IMR-90 (cell line): ENCODE results near the gene ATP13A5. TPM values are rescaled to one million over a fixed set of nuclear protein-coding genes. Genes with fewer than 3 reads are reported as not detected.

Source experiments
- ATAC-seq: fragments of 200-7000 bp; cut with Tn5 transposase; 2 replicates; pipeline ENCODE4 v1.9.1; 2020; ENCODE audit warnings: low read depth, mild to moderate bottlenecking, moderate library complexity
- BruUV-seq: library from RNA; stranded (reverse); fragments of 400-500 nt; replicated peaks from 2 replicates; lab custom pipeline; 2021; lab: Mats Ljungman, UMichigan
- CTCF ChIA-PET: fragments of 300-600 bp; formaldehyde crosslinking; extraction: SDS; loops from one replicate; lab custom pipeline; 2021; ENCODE audit warnings: antibody characterized with exemption; lab: Yijun Ruan, JAX
- POLR2A ChIA-PET: fragments of 300-600 bp; sonication (Branson Sonifier 250); formaldehyde crosslinking; loops from one replicate; lab custom pipeline; 2022; ENCODE audit warnings: antibody characterized with exemption; ENCODE audit not compliant: unreplicated experiment; lab: Charles Lee
- DNase-seq: peaks from one replicate; pipeline ENCODE4 v3.0.0; 2013
- H2AFZ ChIP-seq: replicated peaks from 2 replicates; pipeline ENCODE3; 2013; ENCODE audit warnings: low read length, mild to moderate bottlenecking; ENCODE audit not compliant: poor library complexity
- H2AK5ac ChIP-seq: 2 replicates; pipeline ENCODE4 v1.6.1; 2013; ENCODE audit warnings: low read depth, low read length, inconsistent platforms
- H2AK9ac ChIP-seq: replicated peaks from 2 replicates; pipeline ENCODE3; 2013; ENCODE audit warnings: mild to moderate bottlenecking, low read depth, low read length, moderate library complexity; ENCODE audit not compliant: poor library complexity
- H2BK120ac ChIP-seq: 2 replicates; pipeline ENCODE4 v1.6.1; 2013; ENCODE audit warnings: low read depth, low read length, inconsistent platforms
- H2BK15ac ChIP-seq: 3 replicates; pipeline ENCODE4 v1.6.1; 2013; ENCODE audit warnings: low read depth, low read length, inconsistent platforms
- H2BK20ac ChIP-seq: 2 replicates; pipeline ENCODE4 v1.6.1; 2013; ENCODE audit warnings: low read depth, mild to moderate bottlenecking, inconsistent platforms, low read length, moderate library complexity
- H2BK5ac ChIP-seq: 2 replicates; pipeline ENCODE4 v1.6.1; 2013; ENCODE audit warnings: mild to moderate bottlenecking, low read depth, low read length, inconsistent platforms; ENCODE audit not compliant: poor library complexity, severe bottlenecking
- H3K14ac ChIP-seq: replicated peaks from 2 replicates; pipeline ENCODE4 v1.6.1; 2013; ENCODE audit warnings: low read depth, low read length, inconsistent platforms
- H3K18ac ChIP-seq: 2 replicates; pipeline ENCODE4 v1.6.1; 2013; ENCODE audit warnings: low read depth, low read length, control low read depth
- H3K23ac ChIP-seq: 2 replicates; pipeline ENCODE4 v1.6.1; 2013; ENCODE audit warnings: low read depth, low read length, inconsistent platforms
- H3K27ac ChIP-seq: 2 replicates; pipeline ENCODE4 v1.5.1; 2013; ENCODE audit warnings: mild to moderate bottlenecking, control low read depth, low read length; ENCODE audit not compliant: insufficient read depth
- H3K27me3 ChIP-seq: 2 replicates; pipeline ENCODE4 v1.6.1; 2013; ENCODE audit warnings: low read length; ENCODE audit not compliant: control insufficient read depth, insufficient read depth
- H3K36me3 ChIP-seq: 2 replicates; pipeline ENCODE4 v1.6.1; 2013; ENCODE audit warnings: low read length, mixed read lengths; ENCODE audit not compliant: control insufficient read depth, insufficient read depth
- H3K4ac ChIP-seq: 2 replicates; pipeline ENCODE4 v1.6.1; 2013; ENCODE audit warnings: low read depth, low read length, inconsistent platforms
- H3K4me1 ChIP-seq: 2 replicates; pipeline ENCODE4 v1.6.1; 2013; ENCODE audit warnings: low read length, mixed read lengths; ENCODE audit not compliant: control insufficient read depth, insufficient read depth
- H3K4me2 ChIP-seq: 2 replicates; pipeline ENCODE4 v1.6.1; 2013; ENCODE audit warnings: low read depth, mild to moderate bottlenecking, control low read depth, low read length, moderate library complexity
- H3K4me3 ChIP-seq: 2 replicates; pipeline ENCODE4 v1.5.1; 2013; ENCODE audit warnings: low read depth, mild to moderate bottlenecking, control low read depth, low read length, moderate library complexity; ENCODE audit not compliant: insufficient read depth
- H3K56ac ChIP-seq: 2 replicates; pipeline ENCODE4 v1.6.1; 2013; ENCODE audit warnings: low read length, inconsistent platforms; ENCODE audit not compliant: insufficient read depth; ENCODE audit errors: extremely low read depth
- H3K79me1 ChIP-seq, 2 experiments: 2 replicates each; pipeline ENCODE4 v1.6.1; 2013; ENCODE audit warnings: low read length in 2 of 2, inconsistent platforms in 1 of 2, low read depth in 1 of 2
- H3K9ac ChIP-seq: 2 replicates; pipeline ENCODE4 v1.6.1; 2013; ENCODE audit warnings: low read depth, low read length, control low read depth
- H3K9me1 ChIP-seq: 2 replicates; pipeline ENCODE4 v1.6.1; 2013; ENCODE audit warnings: low read length, inconsistent platforms; ENCODE audit not compliant: insufficient read depth
- H3K9me3 ChIP-seq: 2 replicates; pipeline ENCODE4 v1.6.1; 2013; ENCODE audit warnings: low read length; ENCODE audit not compliant: control insufficient read depth, insufficient read depth
- H4K20me1 ChIP-seq: 2 replicates; pipeline ENCODE4 v1.6.1; 2013; ENCODE audit warnings: low read length, inconsistent platforms; ENCODE audit not compliant: insufficient read depth
- H4K5ac ChIP-seq: 2 replicates; pipeline ENCODE4 v1.6.1; 2013; ENCODE audit warnings: mild to moderate bottlenecking, low read depth, low read length, control low read depth
- H4K8ac ChIP-seq, 2 experiments: 2 replicates each; pipeline ENCODE4 v1.6.1; 2013; ENCODE audit warnings: low read depth in 2 of 2, low read length in 2 of 2, control low read depth in 1 of 2, inconsistent platforms in 1 of 2
- H4K91ac ChIP-seq: 2 replicates; pipeline ENCODE4 v1.6.1; 2013; ENCODE audit warnings: low read depth, low read length, inconsistent platforms; ENCODE audit not compliant: insufficient read depth
- BHLHE40 ChIP-seq: fragments of 150-350 bp; IDR thresholded peaks from 2 replicates; pipeline ENCODE4 v1.6.1; 2016; ENCODE audit warnings: mild to moderate bottlenecking, low read depth, low read length
- CEBPB ChIP-seq: IDR thresholded peaks from 2 replicates; pipeline ENCODE4 v1.6.1; 2012; ENCODE audit warnings: low read depth, low read length, improper control_type of control experiment
- CHD1 ChIP-seq: IDR thresholded peaks from 2 replicates; pipeline ENCODE4 v1.6.1; 2012; ENCODE audit warnings: low read depth, low read length, improper control_type of control experiment
- ELK1 ChIP-seq: fragments of 150-350 bp; IDR thresholded peaks from 2 replicates; pipeline ENCODE4 v1.6.1; 2016; ENCODE audit warnings: low read depth, mild to moderate bottlenecking, low read length, moderate library complexity, borderline replicate concordance
- FOS ChIP-seq: fragments of 150-350 bp; IDR thresholded peaks from 2 replicates; pipeline ENCODE4 v1.6.1; 2016; ENCODE audit warnings: low read depth, low read length
- MAFK ChIP-seq: IDR thresholded peaks from 2 replicates; pipeline ENCODE4 v1.6.1; 2012; ENCODE audit warnings: low read depth, low read length, improper control_type of control experiment
- MXI1 ChIP-seq: IDR thresholded peaks from 2 replicates; pipeline ENCODE4 v1.6.1; 2012; ENCODE audit warnings: low read depth, mild to moderate bottlenecking, low read length, moderate library complexity, borderline replicate concordance
- NFE2L2 ChIP-seq: fragments of 150-350 bp; IDR thresholded peaks from 2 replicates; pipeline ENCODE4 v1.6.1; 2016; ENCODE audit warnings: low read depth, mild to moderate bottlenecking, low read length
- POLR2A ChIP-seq: IDR thresholded peaks from 2 replicates; pipeline ENCODE4 v1.6.1; 2012; ENCODE audit warnings: mild to moderate bottlenecking, low read depth, low read length
- RAD21 ChIP-seq: IDR thresholded peaks from 2 replicates; pipeline ENCODE4 v1.6.1; 2012; ENCODE audit warnings: low read length, improper control_type of control experiment
- RCOR1 ChIP-seq: IDR thresholded peaks from 2 replicates; pipeline ENCODE4 v1.6.1; 2012; ENCODE audit warnings: mild to moderate bottlenecking, low read length, improper control_type of control experiment; ENCODE audit not compliant: insufficient replicate concordance
- RFX5 ChIP-seq: IDR thresholded peaks from 2 replicates; pipeline ENCODE4 v1.8.0; 2012; ENCODE audit warnings: low read depth, mild to moderate bottlenecking, low read length, moderate library complexity
- SMC3 ChIP-seq: fragments of 150-350 bp; IDR thresholded peaks from 2 replicates; pipeline ENCODE4 v1.6.1; 2016; ENCODE audit warnings: low read depth, mild to moderate bottlenecking, antibody characterized with exemption, low read length, moderate library complexity
- WGBS, 2 experiments: methylation state at CpG; one replicate each; pipeline versions ENCODE4 v1.1.5 to v1.1.7; 2013; ENCODE audit warnings: missing lambda C conversion rate in 2 of 2; ENCODE audit not compliant: insufficient read length in 1 of 2; ENCODE audit errors: extremely low coverage in 2 of 2; 5-methylcytosine and 5-hydroxymethylcytosine counted together
- dilution Hi-C: fragments of 300-500 bp; cut with HindIII; formaldehyde crosslinking; loops from one replicate; pipeline ENCODE4 v1.14.3; 2018; ENCODE audit warnings: low sequenced_read_pairs; ENCODE audit not compliant: unreplicated experiment
- in situ Hi-C: fragments of 300-500 bp; cut with MboI; formaldehyde crosslinking; loops from 3 replicates; pipeline ENCODE4 v1.14.3; 2019; ENCODE audit warnings: low sequenced_read_pairs, inconsistent platforms, mixed read lengths
- intact Hi-C: fragments of 100-400 bp; cut with micrococcal nuclease; formaldehyde crosslinking; loops from 2 replicates; pipeline ENCODE4 v1.10.0; 2022
- polyA plus RNA-seq, 3 experiments: library from polyadenylated mRNA; depleted of rRNA; stranded (reverse); fragments of >200 nt; gene quantifications; 2 replicates each; pipeline ENCODE4 v1.2.3, GENCODE V29; 2012; ENCODE audit warnings: low replicate concordance in 1 of 3
- total RNA-seq: library from RNA; depleted of rRNA; stranded (reverse); fragments of >200 nt; gene quantifications from 2 replicates; pipeline ENCODE4 v1.2.3, GENCODE V29; 2012

The ATP13A5 gene
- total and polyA plus RNA-seq, 2 of the 4 experiments (the other 2 are of a cell fraction), result not detected

DNA sequence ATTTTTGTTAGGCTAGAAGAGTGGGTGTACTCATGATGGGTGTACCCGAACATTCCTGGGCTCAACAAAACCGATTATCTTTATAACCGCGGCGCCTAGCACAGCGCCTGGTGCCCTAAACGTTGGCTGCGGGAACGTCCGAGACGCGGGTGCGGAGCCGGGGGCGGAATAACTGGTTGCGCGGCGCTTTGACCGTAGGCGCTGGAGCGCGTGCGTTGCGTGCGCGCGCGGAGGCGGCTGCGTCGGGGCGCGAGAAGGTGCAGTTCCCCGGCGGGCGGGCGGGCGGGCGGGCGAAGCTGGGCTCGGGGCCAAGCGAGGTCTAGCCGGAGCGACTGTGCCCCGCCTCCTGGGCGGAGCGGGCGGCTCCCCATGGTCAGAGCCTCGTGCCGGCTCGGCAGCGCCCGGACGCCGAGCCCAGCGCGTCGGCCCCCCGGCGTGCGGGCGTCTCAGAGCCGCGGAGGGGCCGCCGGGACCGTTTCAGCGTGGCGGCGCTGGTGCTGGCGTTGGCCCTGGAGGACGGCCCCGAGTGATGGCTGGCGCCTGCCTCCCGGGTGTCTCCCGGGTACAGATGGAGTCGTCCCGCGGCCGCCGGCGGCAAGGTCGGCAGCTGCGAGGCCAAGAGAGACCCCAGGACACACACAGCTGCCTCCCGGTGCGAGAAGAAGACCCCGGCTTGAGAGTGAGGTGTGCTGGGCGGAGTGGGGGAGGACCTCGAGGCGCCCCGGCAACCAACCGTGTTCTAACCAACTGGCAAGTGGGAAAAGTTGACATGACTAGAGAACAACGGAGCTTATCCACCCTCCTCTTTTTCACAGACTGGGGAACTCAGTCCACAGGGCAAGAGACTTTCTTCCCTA lies 137.5 kb downstream of the ATP13A5 start, which contains the start of gene PLAAT1 (continued):
- no peak for TF ChIP-seq NFE2L2

- no peak overlapping the region for H4K91ac ChIP-seq
- WGBS, 2 experiments, result no CpG with 5 or more reads among the region's 9 CpGs
- intact Hi-C loops (loop anchor here (5.0 kb wide), 1 partner anchor 428 kb away; no protein-coding TSS in a partner anchor), in situ Hi-C loops (no loop called here), dilution Hi-C loops (no loop called here)
- no peak overlapping the region for H2BK120ac ChIP-seq
- H3K9ac ChIP-seq, result no peak overlapping the region
- H3K4ac ChIP-seq, result no peak overlapping the region
- no peak overlapping the region for H4K8ac ChIP-seq
- H3K9me3 ChIP-seq, result no peaks in the 10 kb centered on the region
- H3K4me3 ChIP-seq, result peak overlapping the region; percentile 45
- peak overlapping the region; percentile 29 for H3K4me2 ChIP-seq
- CTCF ChIA-PET, result no interaction called here
- H3K27me3 ChIP-seq, result no peaks in the 10 kb centered on the region
- BruUV-seq, result no TSS peak
- H4K20me1 ChIP-seq, result no peaks in the 10 kb centered on the region
- no peaks in the 10 kb centered on the region for H3K79me1 ChIP-seq
- H4K5ac ChIP-seq, result no peak overlapping the region
- no peak overlapping the region for H2BK20ac ChIP-seq
- no peak overlapping the region for H2BK5ac ChIP-seq
- peak overlapping the region; percentile 83 for H2AFZ ChIP-seq
- ATAC-seq (no peak), DNase-seq (no peak)
- TF ChIP-seq FOS (no peak), MAFK (no peak), BHLHE40 (no peak), RAD21 (no peak), RCOR1 (no peak), RFX5 (no peak), CHD1 (no peak), CEBPB (no peak), SMC3 (no peak), ELK1 (no peak), MXI1 (no peak), POLR2A (no peak)
- H2AK9ac ChIP-seq, result no peak overlapping the region
- no peaks in the 10 kb centered on the region for H3K9me1 ChIP-seq
- no peaks in the 10 kb centered on the region for H3K4me1 ChIP-seq
- no peak overlapping the region for H3K27ac ChIP-seq
- no peaks in the 10 kb centered on the region for H3K36me3 ChIP-seq
- no peak overlapping the region for H2BK15ac ChIP-seq
- no peak overlapping the region for H3K14ac ChIP-seq
- POLR2A ChIA-PET, result no interaction called here
- H3K23ac ChIP-seq, result no peak overlapping the region
- H3K18ac ChIP-seq, result no peak overlapping the region
- H2AK5ac ChIP-seq, result no peak overlapping the region
- H3K56ac ChIP-seq, result no peak overlapping the region
Observed at GRCh38 chr3:193240436-193240849, 138.1 kb downstream of the ATP13A5 start.
